Keratinocyte (primary cell): ENCODE measurements around the gene DNLZ. TPM values are rescaled to one million over a fixed set of nuclear protein-coding genes. Genes with fewer than 3 reads are reported as not detected.

Source experiments
- DNase-seq: peaks from one replicate; pipeline ENCODE4 v3.0.0-alpha.2; 2011; ENCODE audit warnings: low read depth, missing footprints, low spot score
- FAIRE-seq: peaks from 2 replicates; lab custom pipeline; 2011; peaks lifted over from hg19 to GRCh38; lab: Jason Lieb, UNC
- H2AFZ ChIP-seq: 2 replicates; pipeline ENCODE4 v1.6.0; 2012; ENCODE audit warnings: low read length, control low read depth, inconsistent platforms; ENCODE audit not compliant: control insufficient read depth
- H3K27ac ChIP-seq: 2 replicates; pipeline ENCODE4 v1.5.1; 2011; ENCODE audit warnings: low read length; ENCODE audit not compliant: control insufficient read depth, insufficient read depth
- H3K27me3 ChIP-seq: 3 replicates; pipeline ENCODE4 v1.6.0; 2011; ENCODE audit warnings: low read length; ENCODE audit not compliant: control insufficient read depth, insufficient read depth; ENCODE audit errors: extremely low read depth
- H3K36me3 ChIP-seq, 2 experiments: 2 replicates in 1 of 2; 3 replicates in 1 of 2; pipeline ENCODE4 v1.5.1; 2011; ENCODE audit warnings: low read length in 2 of 2, mild to moderate bottlenecking in 1 of 2; ENCODE audit not compliant: control insufficient read depth in 2 of 2, insufficient read depth in 2 of 2; ENCODE audit errors: extremely low read depth in 1 of 2
- H3K4me1 ChIP-seq: 3 replicates; pipeline ENCODE4 v1.5.1; 2011; ENCODE audit warnings: low read length; ENCODE audit not compliant: control insufficient read depth, insufficient read depth; ENCODE audit errors: extremely low read depth
- H3K4me2 ChIP-seq: 3 replicates; pipeline ENCODE4 v1.6.0; 2011; ENCODE audit warnings: low read depth, low read length; ENCODE audit not compliant: control insufficient read depth, insufficient read depth; ENCODE audit errors: extremely low read depth
- H3K4me3 ChIP-seq, 3 experiments: fragments of 200-600 bp in 1 of 3; sonication (generic) in 1 of 3; 2 replicates in 2 of 3; 3 replicates in 1 of 3; pipeline ENCODE4 v1.5.1; 2011 to 2016; ENCODE audit warnings: low read length in 3 of 3, mild to moderate bottlenecking in 3 of 3, control low read depth in 2 of 3, inconsistent platforms in 1 of 3, low read depth in 1 of 3, mixed read lengths in 1 of 3, mixed run types in 1 of 3, moderate library complexity in 1 of 3; ENCODE audit not compliant: control insufficient read depth in 2 of 3, insufficient read depth in 2 of 3; ENCODE audit errors: extremely low read depth in 1 of 3
- H3K79me2 ChIP-seq: 2 replicates; pipeline ENCODE4 v1.6.0; 2012; ENCODE audit warnings: low read length; ENCODE audit not compliant: control insufficient read depth, insufficient read depth
- H3K9ac ChIP-seq: 3 replicates; pipeline ENCODE4 v1.6.0; 2011; ENCODE audit warnings: low read length; ENCODE audit not compliant: control insufficient read depth, insufficient read depth; ENCODE audit errors: extremely low read depth
- H3K9me1 ChIP-seq: 3 replicates; pipeline ENCODE4 v1.6.0; 2011; ENCODE audit warnings: low read length; ENCODE audit not compliant: control insufficient read depth, insufficient read depth; ENCODE audit errors: extremely low read depth
- H3K9me3 ChIP-seq: 2 replicates; pipeline ENCODE4 v1.5.1; 2012; ENCODE audit warnings: low read depth, low read length; ENCODE audit not compliant: control insufficient read depth
- H4K20me1 ChIP-seq: 3 replicates; pipeline ENCODE4 v1.6.0; 2011; ENCODE audit warnings: low read length; ENCODE audit not compliant: control insufficient read depth, insufficient read depth; ENCODE audit errors: extremely low read depth
- CTCF ChIP-seq, 3 experiments: IDR thresholded peaks in 1 of 3; conservative IDR thresholded peaks in 1 of 3; optimal IDR thresholded peaks in 1 of 3; 2 replicates in 2 of 3; 3 replicates in 1 of 3; pipeline versions ENCODE3 to v1.5.1; 2011; ENCODE audit warnings: low read length in 3 of 3, mild to moderate bottlenecking in 3 of 3, moderate library complexity in 2 of 3, control low read depth in 1 of 3, inconsistent platforms in 1 of 3; ENCODE audit not compliant: insufficient read depth in 2 of 3; ENCODE audit errors: extremely low read depth in 1 of 3
- EZH2 ChIP-seq: IDR thresholded peaks from one replicate; pipeline ENCODE4 v1.6.1; 2012; ENCODE audit warnings: inconsistent platforms, mild to moderate bottlenecking, low read length, moderate library complexity
- dilution Hi-C: fragments of 300-500 bp; cut with MboI; formaldehyde crosslinking; loops from one replicate; pipeline ENCODE4 v1.7.0; 2020; ENCODE audit warnings: low sequenced_read_pairs; ENCODE audit not compliant: extremely low pct_ligation_motif_present
- polyA plus RNA-seq, 5 experiments: library from polyadenylated mRNA; depleted of rRNA in 3 of 5; stranded (reverse) in 3 of 5; stranded (forward) in 1 of 5; unstranded in 1 of 5; fragments of >200 nt; gene quantifications; 1 replicate in 1 of 5; 2 replicates in 3 of 5; 3 replicates in 1 of 5; pipeline versions ENCODE4 v1.2.1 to v1.2.3, GENCODE V29; 2011 to 2012; ENCODE audit warnings: missing spikeins in 2 of 5, low read depth in 1 of 5, low replicate concordance in 1 of 5

Gene DNLZ
- polyA plus RNA-seq, 1 donor (not counting 4 experiments of a cell fraction or from before 2014, with no cell fraction given): 6.7 TPM

GRCh38 chr9:136312436-136312835 lies 51.1 kb downstream of the DNLZ start:
- no peak overlapping the region for H3K27ac ChIP-seq
- no peak for DNase-seq
- no peak for TF ChIP-seq EZH2
- TF ChIP-seq CTCF (optimal IDR thresholded peaks at IDR 0.05 in 1 of 3, IDR thresholded peaks at IDR 0.05 in 1 of 3, conservative IDR thresholded peaks at IDR 0.05 in 1 of 3; ENCODE audit: extremely low read depth in 1 of 3, insufficient read depth in 2 of 3, low read length in 3 of 3): peak; percentile 46 to 88 (median 76)
- dilution Hi-C loops: no loop called here
- no peaks in the 10 kb centered on the region for H4K20me1 ChIP-seq
- FAIRE-seq: no peak
- H3K27me3 ChIP-seq: no peaks in the 10 kb centered on the region
- H3K4me2 ChIP-seq: no peak overlapping the region
- H3K4me1 ChIP-seq: peaks cover 2% of the 10 kb centered on the region
- no peaks in the 10 kb centered on the region for H3K79me2 ChIP-seq
- no peaks in the 10 kb centered on the region for H3K36me3 ChIP-seq
- no peaks in the 10 kb centered on the region for H3K9me1 ChIP-seq
- H3K9ac ChIP-seq: no peak overlapping the region
- H3K9me3 ChIP-seq: peaks cover 6% of the 10 kb centered on the region
- no peak overlapping the region for H2AFZ ChIP-seq
- H3K4me3 ChIP-seq: no peak overlapping the region

GRCh38 chr9:136312009-136312375 lies 51.6 kb downstream of the DNLZ start:
- no peak for TF ChIP-seq EZH2
- TF ChIP-seq CTCF (optimal IDR thresholded peaks at IDR 0.05 in 1 of 3, IDR thresholded peaks at IDR 0.05 in 1 of 3, conservative IDR thresholded peaks at IDR 0.05 in 1 of 3; ENCODE audit: extremely low read depth in 1 of 3, insufficient read depth in 2 of 3, low read length in 3 of 3): no peak
- Histone ChIP-seq H3K9me3 (peaks cover 6% of the 10 kb centered on the region), H3K27ac (no peak overlapping the region), H3K9me1 (no peaks in the 10 kb centered on the region), H3K4me2 (no peak overlapping the region), H2AFZ (no peak overlapping the region), H3K4me1 (no peaks in the 10 kb centered on the region), H4K20me1 (no peaks in the 10 kb centered on the region), H3K79me2 (no peaks in the 10 kb centered on the region), H3K27me3 (peaks cover 3% of the 10 kb centered on the region), H3K9ac (no peak overlapping the region), H3K36me3 (no peaks in the 10 kb centered on the region), H3K4me3 (no peak overlapping the region)
- dilution Hi-C loops: no loop called here
- DNase-seq: no peak
- no peak for FAIRE-seq
